GM18511 (cell line): ENCODE results near the gene FAM237B.
"Not testable (repeated sequence)": the region's sequence is repeated elsewhere in the genome, so short reads cannot be mapped to it uniquely, and the experiment has no call there.

Source experiments
- ATAC-seq: cut with Tn5 transposase; IDR thresholded peaks from one replicate; pipeline ENCODE4 v1.9.1; 2021; ENCODE audit warnings: mild to moderate bottlenecking, moderate library complexity; ENCODE audit not compliant: unreplicated experiment

FAM237B gene

GRCh38 chr7:90320801-90321494 lies at the start of gene FAM237B:
TSS of gene FAM237B (minus strand) at chr7:90321304. CDS start at chr7:90319748, 1,556 bp downstream.
- no peak for ATAC-seq

GRCh38 chr7:90351987-90352386 lies 30.9 kb upstream of the FAM237B start:
- no peak for ATAC-seq

- ATAC-seq, result not testable (repeated sequence)
Measured at GRCh38 chr7:90350032-90350431, 28.9 kb upstream of the FAM237B start.

GRCh38 chr7:90349305-90349704 lies 28.2 kb upstream of the FAM237B start:
- ATAC-seq, result no peak

GRCh38 chr7:90347759-90348158 lies 26.7 kb upstream of the FAM237B start:
- ATAC-seq, result no peak

GRCh38 chr7:90346336-90347125 lies 25.4 kb upstream of the FAM237B start, which contains the start of gene GTPBP10:
TSS of gene GTPBP10 (plus strand) at chr7:90346716. CDS start at chr7:90346742, 26 bp downstream.
- peak; percentile 96 for ATAC-seq

GRCh38 chr7:90345595-90346335 lies 24.7 kb upstream of the FAM237B start:
- ATAC-seq, result peak; percentile 32

GRCh38 chr7:90345016-90345415 lies 23.9 kb upstream of the FAM237B start:
- ATAC-seq, result no peak

- no peak for ATAC-seq
Measured at GRCh38 chr7:90337106-90337505, 16.0 kb upstream of the FAM237B start.

- ATAC-seq, result not testable (repeated sequence)
Measured at GRCh38 chr7:90334926-90335325, 13.8 kb upstream of the FAM237B start.

- no peak for ATAC-seq
Measured at GRCh38 chr7:90334193-90334843, 13.2 kb upstream of the FAM237B start.

GRCh38 chr7:90326500-90326899 lies 5.4 kb upstream of the FAM237B start:
- no peak for ATAC-seq

- no peak for ATAC-seq
Measured at GRCh38 chr7:90322837-90323236, 1.7 kb upstream of the FAM237B start.

GRCh38 chr7:90320418-90320800 lies 695 bp downstream of the FAM237B start:
- ATAC-seq, result no peak

GRCh38 chr7:90320014-90320413 lies 1.1 kb downstream of the FAM237B start:
- ATAC-seq, result no peak

- ATAC-seq, result no peak
Measured at GRCh38 chr7:90313907-90314306, 7.2 kb downstream of the FAM237B start.

- no peak for ATAC-seq
Measured at GRCh38 chr7:90312745-90313144, 8.4 kb downstream of the FAM237B start.

GRCh38 chr7:90311175-90311574 lies 9.9 kb downstream of the FAM237B start:
- no peak for ATAC-seq

- ATAC-seq, result no peak
Measured at GRCh38 chr7:90309872-90310271, 11.2 kb downstream of the FAM237B start.

- ATAC-seq, result no peak
Measured at GRCh38 chr7:90303241-90303640, 17.9 kb downstream of the FAM237B start.
